Trophoblast cell (in vitro differentiated cells and primary cell): ENCODE measurements around the gene FAM83G.

ENCODE experiments used
- DNase-seq, 2 donors: peaks; one replicate each; pipeline ENCODE4 v3.0.0-alpha.2; 2016
- H2AFZ ChIP-seq: 2 replicates; pipeline ENCODE4 v1.6.1; 2013; ENCODE audit warnings: low read length, moderate library complexity, mild to moderate bottlenecking; ENCODE audit not compliant: insufficient read depth, poor library complexity
- H2AK5ac ChIP-seq: 2 replicates; pipeline ENCODE4 v1.6.1; 2013; ENCODE audit warnings: mild to moderate bottlenecking, low read length
- H2BK120ac ChIP-seq: 2 replicates; pipeline ENCODE4 v1.6.1; 2013; ENCODE audit warnings: low read length, mild to moderate bottlenecking, moderate library complexity; ENCODE audit not compliant: insufficient read depth, poor library complexity
- H2BK12ac ChIP-seq: 2 replicates; pipeline ENCODE4 v1.6.1; 2013; ENCODE audit warnings: mild to moderate bottlenecking, low read length, moderate library complexity
- H2BK5ac ChIP-seq: 2 replicates; pipeline ENCODE4 v1.6.1; 2013; ENCODE audit warnings: low read length, low read depth, moderate library complexity, mild to moderate bottlenecking; ENCODE audit not compliant: poor library complexity
- H3K14ac ChIP-seq: 2 replicates; pipeline ENCODE4 v1.6.1; 2013; ENCODE audit warnings: mild to moderate bottlenecking, low read length
- H3K18ac ChIP-seq: 2 replicates; pipeline ENCODE4 v1.6.1; 2013; ENCODE audit warnings: mild to moderate bottlenecking, low read length
- H3K23ac ChIP-seq: 2 replicates; pipeline ENCODE4 v1.6.1; 2013; ENCODE audit warnings: low read length
- H3K27ac ChIP-seq: 2 replicates; pipeline ENCODE4 v1.5.1; 2013; ENCODE audit warnings: low read depth, mild to moderate bottlenecking, inconsistent platforms, low read length, moderate library complexity
- H3K27me3 ChIP-seq: 2 replicates; pipeline ENCODE4 v1.6.1; 2013; ENCODE audit warnings: inconsistent platforms, mild to moderate bottlenecking, low read length, moderate library complexity; ENCODE audit not compliant: insufficient read depth
- H3K36me3 ChIP-seq, 2 experiments: 1 replicate in 1 of 2; 2 replicates in 1 of 2; pipeline ENCODE4 v1.6.1; 2013; ENCODE audit warnings: low read length in 2 of 2, mild to moderate bottlenecking in 2 of 2, moderate library complexity in 1 of 2; ENCODE audit not compliant: insufficient read depth in 2 of 2, control insufficient read depth in 1 of 2
- H3K4ac ChIP-seq: 2 replicates; pipeline ENCODE4 v1.6.1; 2013; ENCODE audit warnings: low read depth, mild to moderate bottlenecking, low read length, moderate library complexity
- H3K4me1 ChIP-seq, 2 experiments: 1 replicate in 1 of 2; 2 replicates in 1 of 2; pipeline ENCODE4 v1.6.1; 2013; ENCODE audit warnings: low read length in 2 of 2, mild to moderate bottlenecking in 2 of 2, moderate library complexity in 1 of 2; ENCODE audit not compliant: insufficient read depth in 2 of 2, control insufficient read depth in 1 of 2
- H3K4me2 ChIP-seq: 2 replicates; pipeline ENCODE4 v1.6.1; 2013; ENCODE audit warnings: inconsistent platforms, mild to moderate bottlenecking, low read length, moderate library complexity
- H3K4me3 ChIP-seq: 2 replicates; pipeline ENCODE4 v1.5.1; 2013; ENCODE audit warnings: mild to moderate bottlenecking, low read depth, low read length, inconsistent platforms
- H3K79me1 ChIP-seq: one replicate; pipeline ENCODE4 v1.6.1; 2013; ENCODE audit warnings: low read length
- H3K79me2 ChIP-seq: 2 replicates; pipeline ENCODE4 v1.6.1; 2013; ENCODE audit warnings: low read length, mild to moderate bottlenecking; ENCODE audit not compliant: control insufficient read depth, insufficient read depth, poor library complexity
- H3K9ac ChIP-seq: 2 replicates; pipeline ENCODE4 v1.6.1; 2013; ENCODE audit warnings: mild to moderate bottlenecking, low read length
- H3K9me3 ChIP-seq: 2 replicates; pipeline ENCODE4 v1.6.1; 2013; ENCODE audit warnings: low read depth, mild to moderate bottlenecking, control low read depth, inconsistent platforms, low read length; ENCODE audit not compliant: insufficient read depth
- H4K12ac ChIP-seq: 2 replicates; pipeline ENCODE4 v1.6.1; 2013; ENCODE audit warnings: low read depth, mild to moderate bottlenecking, low read length, moderate library complexity
- H4K8ac ChIP-seq: 2 replicates; pipeline ENCODE4 v1.6.1; 2013; ENCODE audit warnings: low read depth, mild to moderate bottlenecking, low read length, moderate library complexity
- H4K91ac ChIP-seq: one replicate; pipeline ENCODE4 v1.6.1; 2013; ENCODE audit warnings: low read depth, mild to moderate bottlenecking, low read length, moderate library complexity
- WGBS: extraction: QIAGEN DNeasy Blood & Tissue Kit; methylation state at CpG from one replicate; pipeline ENCODE4 v1.1.7; 2013; ENCODE audit warnings: missing lambda C conversion rate; ENCODE audit not compliant: insufficient read length, insufficient coverage; ENCODE audit errors: extremely low coverage; 5-methylcytosine and 5-hydroxymethylcytosine counted together

FAM83G gene

DNA sequence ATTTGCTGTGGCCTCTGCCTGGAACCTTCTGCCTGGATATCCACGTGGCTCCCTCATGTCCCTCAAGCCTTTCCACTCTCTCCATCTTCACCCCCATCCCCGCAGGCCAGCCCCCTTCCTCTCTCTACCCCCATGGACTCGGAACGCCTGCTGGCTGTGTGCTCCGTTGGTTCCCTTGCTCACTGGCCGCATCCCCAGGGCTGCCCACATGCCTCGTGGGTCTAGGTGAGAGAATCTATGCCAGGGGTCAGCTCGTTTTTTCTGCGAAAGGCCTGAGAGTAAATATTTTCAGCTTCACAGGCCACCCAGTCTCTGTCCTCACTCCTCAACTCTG, 40.6 kb downstream of the FAM83G start:
- Histone ChIP-seq H4K12ac (no peak overlapping the region), H3K36me3 (peaks cover 0 to 4% of the 10 kb centered on the region in 2 experiments), H3K4me3 (no peak overlapping the region), H3K9me3 (peaks cover 2% of the 10 kb centered on the region), H3K4ac (no peak overlapping the region), H3K79me2 (no peaks in the 10 kb centered on the region), H3K4me2 (no peak overlapping the region), H4K91ac (peak overlapping the region; percentile 9), H3K18ac (no peak overlapping the region), H3K27me3 (no peaks in the 10 kb centered on the region), H2AFZ (no peak overlapping the region), H2AK5ac (no peak overlapping the region), H3K9ac (no peak overlapping the region), H3K4me1 (peaks cover 34 to 45% of the 10 kb centered on the region in 2 experiments), H4K8ac (no peak overlapping the region), H3K23ac (no peak overlapping the region), H3K27ac (no peak overlapping the region), H2BK12ac (no peak overlapping the region), H2BK120ac (no peak overlapping the region), H3K79me1 (peaks cover 27% of the 10 kb centered on the region), H3K14ac (no peak overlapping the region), H2BK5ac (no peak overlapping the region)
- DNase-seq, result peak; percentile 99
- no CpG with 5 or more reads among the region's 9 CpGs for WGBS

- no peaks in the 10 kb centered on the region for H3K27me3 ChIP-seq
- H3K4me1 ChIP-seq, result peaks cover 28 to 41% of the 10 kb centered on the region in 2 experiments
- no peak overlapping the region for H3K23ac ChIP-seq
- no peaks in the 10 kb centered on the region for H3K79me2 ChIP-seq
- H2BK12ac ChIP-seq, result peak overlapping the region; percentile 13
- no peak overlapping the region for H3K4ac ChIP-seq
- H2AK5ac ChIP-seq, result peak overlapping the region; percentile 5
- no peak overlapping the region for H2AFZ ChIP-seq
- DNase-seq, result no peak
- H2BK120ac ChIP-seq, result peak overlapping the region; percentile 19
- H4K8ac ChIP-seq, result no peak overlapping the region
- WGBS, result no CpG with 5 or more reads among the region's 23 CpGs
- H3K4me3 ChIP-seq, result peak overlapping the region; percentile 45
- no peak overlapping the region for H3K9ac ChIP-seq
- H3K4me2 ChIP-seq, result no peak overlapping the region
- H3K36me3 ChIP-seq, result no peaks in the 10 kb centered on the region
- H4K91ac ChIP-seq, result peak overlapping the region; percentile 9
- no peak overlapping the region for H3K27ac ChIP-seq
- H3K9me3 ChIP-seq, result peaks cover 2% of the 10 kb centered on the region
- peak overlapping the region; percentile 29 for H3K14ac ChIP-seq
- H4K12ac ChIP-seq, result no peak overlapping the region
- peaks cover 23% of the 10 kb centered on the region for H3K79me1 ChIP-seq
- peak overlapping the region; percentile 13 for H3K18ac ChIP-seq
- no peak overlapping the region for H2BK5ac ChIP-seq
Observed at GRCh38 chr17:18963126-18964017, 41.2 kb downstream of the FAM83G start.

GRCh38 chr17:18962494-18962815, 42.1 kb downstream of the FAM83G start:
- Histone ChIP-seq H4K12ac (no peak overlapping the region), H3K27me3 (no peaks in the 10 kb centered on the region), H3K79me1 (peaks cover 17% of the 10 kb centered on the region), H3K36me3 (no peaks in the 10 kb centered on the region), H3K79me2 (no peaks in the 10 kb centered on the region), H4K8ac (no peak overlapping the region), H3K9ac (no peak overlapping the region), H3K4me3 (no peak overlapping the region), H3K4me2 (no peak overlapping the region), H3K4me1 (peaks cover 19 to 33% of the 10 kb centered on the region in 2 experiments), H2BK120ac (no peak overlapping the region), H2AK5ac (peak overlapping the region; percentile 8), H2AFZ (no peak overlapping the region), H3K27ac (no peak overlapping the region), H2BK5ac (peak overlapping the region; percentile 18), H3K23ac (no peak overlapping the region), H3K18ac (no peak overlapping the region), H3K4ac (no peak overlapping the region), H4K91ac (peak overlapping the region; percentile 56), H3K9me3 (peaks cover 2% of the 10 kb centered on the region), H2BK12ac (peak overlapping the region; percentile 11), H3K14ac (peak overlapping the region; percentile 24)
- DNase-seq, result no peak
- WGBS, result no CpG with 5 or more reads among the region's 6 CpGs

DNA sequence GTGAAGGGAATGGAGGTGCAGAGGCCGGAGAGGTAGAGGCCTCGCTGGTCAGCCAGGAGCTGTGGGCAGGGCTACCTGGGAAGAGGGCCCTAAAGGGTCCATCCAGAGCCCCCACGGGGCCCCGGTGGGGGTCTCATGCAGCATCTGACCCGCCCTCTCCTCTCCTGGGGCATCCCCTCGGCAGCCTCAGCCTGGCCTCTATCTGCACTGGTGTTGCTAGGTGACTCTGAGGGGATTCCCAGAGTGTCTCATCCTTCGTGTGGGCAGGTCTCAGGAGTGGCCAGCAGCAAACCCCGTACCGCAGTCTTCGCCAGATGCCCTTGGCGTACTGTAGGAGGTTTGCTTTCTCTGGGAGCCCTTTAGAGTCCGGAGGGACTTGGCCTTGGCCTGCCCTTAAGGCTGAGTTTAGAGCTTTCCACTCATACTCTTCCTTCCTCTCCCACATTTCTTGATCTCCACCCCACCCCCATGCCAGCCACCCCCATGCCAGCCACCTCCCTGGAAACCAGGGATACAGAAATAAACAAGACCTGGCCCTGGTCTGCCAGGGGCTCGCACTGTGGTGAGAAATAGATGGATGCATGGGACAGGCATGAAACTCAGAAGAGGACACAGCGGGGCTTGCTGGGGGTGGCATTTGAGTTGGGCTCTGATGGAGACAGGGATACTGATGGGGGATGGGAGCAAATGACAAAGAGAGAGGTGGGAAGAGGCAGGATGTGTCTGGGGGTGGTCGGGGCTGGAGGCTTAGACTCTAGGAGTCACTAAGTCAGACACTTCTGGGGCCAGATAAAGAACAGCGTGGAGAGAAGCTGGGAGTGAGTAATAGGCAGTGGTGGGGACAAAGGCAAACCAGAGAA, 42.7 kb downstream of the FAM83G start:
- Histone ChIP-seq H2AK5ac (peak overlapping the region; percentile 32), H3K79me1 (peaks cover 15% of the 10 kb centered on the region), H3K14ac (no peak overlapping the region), H4K8ac (no peak overlapping the region), H3K23ac (no peak overlapping the region), H3K27me3 (no peaks in the 10 kb centered on the region), H4K91ac (peak overlapping the region; percentile 56), H2AFZ (no peak overlapping the region), H3K9ac (no peak overlapping the region), H4K12ac (no peak overlapping the region), H3K4ac (no peak overlapping the region), H2BK5ac (no peak overlapping the region), H3K36me3 (no peaks in the 10 kb centered on the region), H3K9me3 (no peaks in the 10 kb centered on the region), H3K18ac (no peak overlapping the region), H2BK120ac (peak overlapping the region; percentile 47), H3K27ac (no peak overlapping the region), H3K4me3 (no peak overlapping the region), H3K4me2 (no peak overlapping the region), H3K4me1 (peaks cover 15 to 27% of the 10 kb centered on the region in 2 experiments), H2BK12ac (peak overlapping the region; percentile 29), H3K79me2 (no peaks in the 10 kb centered on the region)
- DNase-seq, result no peak
- WGBS, result no CpG with 5 or more reads among the region's 16 CpGs
